OCI-LY7 (cell line): ENCODE results near the gene TMEM164. TPM values are rescaled to one million over a fixed set of nuclear protein-coding genes. Genes with fewer than 3 reads are reported as not detected.

Source experiments
- BruUV-seq: library from RNA; stranded (reverse); fragments of 400-500 nt; replicated peaks from 2 replicates; lab custom pipeline; 2021; lab: Mats Ljungman, UMichigan
- CTCF ChIA-PET: fragments of 300-600 bp; sonication (Branson Sonifier 250); formaldehyde crosslinking; loops from one replicate; lab custom pipeline; 2022; ENCODE audit warnings: antibody characterized with exemption; ENCODE audit not compliant: unreplicated experiment; lab: Charles Lee
- POLR2A ChIA-PET: fragments of 300-600 bp; sonication (Branson Sonifier 250); formaldehyde crosslinking; loops from one replicate; lab custom pipeline; 2022; ENCODE audit warnings: antibody characterized with exemption; lab: Charles Lee
- DNase-seq: peaks from one replicate; pipeline ENCODE4 v3.0.0-alpha.2; 2015; ENCODE audit warnings: low spot score
- H2AFZ ChIP-seq: fragments of 200-600 bp; sonication (generic), shearing (Covaris generic); 2 replicates; pipeline ENCODE4 v1.6.1; 2014; ENCODE audit warnings: mild to moderate bottlenecking, antibody characterized with exemption, low read length, moderate library complexity
- H3K27ac ChIP-seq: fragments of 200-600 bp; sonication (generic); 2 replicates; pipeline ENCODE4 v1.5.1; 2014; ENCODE audit warnings: mixed run types, low read depth, mild to moderate bottlenecking, moderate library complexity, low read length, inconsistent platforms; ENCODE audit not compliant: poor library complexity, severe bottlenecking
- H3K36me3 ChIP-seq: fragments of 200-600 bp; sonication (generic); 2 replicates; pipeline ENCODE4 v1.6.1; 2014; ENCODE audit warnings: mild to moderate bottlenecking, antibody characterized with exemption, low read length, moderate library complexity, mixed read lengths; ENCODE audit not compliant: insufficient read depth
- H3K4me1 ChIP-seq: fragments of 200-600 bp; sonication (generic); 2 replicates; pipeline ENCODE4 v1.5.1; 2014; ENCODE audit warnings: mild to moderate bottlenecking, low read length; ENCODE audit not compliant: insufficient read depth, poor library complexity, severe bottlenecking
- H3K4me2 ChIP-seq: fragments of 200-600 bp; sonication (generic); 2 replicates; pipeline ENCODE4 v1.6.1; 2014; ENCODE audit warnings: mild to moderate bottlenecking, low read length
- H3K4me3 ChIP-seq: fragments of 200-600 bp; sonication (generic); 2 replicates; pipeline ENCODE4 v1.5.1; 2014; ENCODE audit warnings: mild to moderate bottlenecking, low read depth, low read length; ENCODE audit not compliant: poor library complexity, severe bottlenecking
- H3K79me2 ChIP-seq: fragments of 200-600 bp; sonication (generic); 2 replicates; pipeline ENCODE4 v1.6.1; 2016; ENCODE audit warnings: low read depth, mild to moderate bottlenecking, low read length, moderate library complexity, mixed read lengths; ENCODE audit not compliant: insufficient read depth
- H3K9me2 ChIP-seq: fragments of 200-600 bp; sonication (generic); 2 replicates; pipeline ENCODE4 v1.6.1; 2016; ENCODE audit warnings: mild to moderate bottlenecking, low read length, mixed read lengths; ENCODE audit not compliant: insufficient read depth
- H3K9me3 ChIP-seq: fragments of 200-600 bp; sonication (generic); 2 replicates; pipeline ENCODE4 v1.6.1; 2014; ENCODE audit warnings: mild to moderate bottlenecking, mixed run types, low read length, mixed read lengths
- H4K20me1 ChIP-seq: fragments of 200-600 bp; sonication (generic); 2 replicates; pipeline ENCODE4 v1.6.1; 2014; ENCODE audit warnings: mild to moderate bottlenecking, antibody characterized with exemption, low read length, moderate library complexity, mixed read lengths; ENCODE audit not compliant: insufficient read depth
- EZH2phosphoT487 ChIP-seq: fragments of 200-600 bp; sonication (generic); IDR thresholded peaks from 2 replicates; pipeline ENCODE4 v1.6.1; 2018; ENCODE audit warnings: low read depth, borderline replicate concordance, mild to moderate bottlenecking, mixed run types, antibody characterized with exemption, low read length, moderate library complexity, mixed read lengths
- intact Hi-C: fragments of 100-400 bp; cut with micrococcal nuclease; formaldehyde crosslinking; loops from one replicate; pipeline ENCODE4 v1.10.0; 2022; ENCODE audit not compliant: unreplicated experiment
- total RNA-seq, 2 experiments: library from RNA; depleted of rRNA in 1 of 2; stranded (reverse); fragments of >200 nt in 1 of 2; shearing (Covaris generic) in 1 of 2; gene quantifications; 2 replicates each; pipeline ENCODE4 v1.2.3, GENCODE V29; 2014 to 2022
- TF ChIP-seq, protein P1 (sequence below): fragments of 200-600 bp; sonication (generic); conservative IDR thresholded peaks from 2 replicates; pipeline ENCODE4 v1.5.1; 2014; ENCODE audit warnings: mild to moderate bottlenecking, antibody characterized with exemption, low read length, moderate library complexity, mixed read lengths

Gene TMEM164
- total RNA-seq, 2 experiments from 2014 or later = 7.2 to 11.1 TPM

DNA sequence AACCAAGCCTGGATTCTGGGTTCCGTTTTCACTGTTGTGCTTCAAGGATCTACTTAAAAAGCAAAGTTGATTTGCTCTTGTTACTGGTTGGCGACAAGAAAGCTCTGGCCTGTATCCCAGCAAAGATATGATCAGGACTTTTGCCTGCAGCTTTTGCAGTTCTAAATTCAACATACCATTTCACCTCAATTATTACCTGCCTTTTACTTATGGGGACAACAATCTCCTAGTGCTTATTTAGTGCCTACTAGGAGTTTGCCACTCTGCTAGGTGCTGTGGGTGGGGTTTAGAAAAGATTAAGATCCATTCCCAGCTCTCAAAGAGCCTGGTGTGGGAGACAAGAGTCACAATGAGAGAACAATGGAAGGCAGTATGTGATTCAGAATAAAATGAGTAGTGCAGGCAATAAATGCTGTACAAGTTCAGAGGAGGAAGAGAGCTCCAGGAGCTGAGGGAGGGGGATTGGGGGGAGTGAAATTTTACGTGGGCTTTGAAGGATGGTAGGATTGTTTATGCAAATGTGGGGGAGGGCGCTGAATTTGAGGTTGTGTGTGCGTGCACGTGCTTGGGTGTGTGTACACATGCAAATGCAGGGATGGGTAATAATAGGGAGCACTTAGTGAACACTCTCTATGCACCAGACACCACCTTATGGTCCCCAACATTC lies 5.0 kb upstream of the TMEM164 start:
- H3K4me1 ChIP-seq = peaks cover 6% of the 10 kb centered on the region
- BruUV-seq = no TSS peak
- DNase-seq = no peak
- no peaks in the 10 kb centered on the region for H3K36me3 ChIP-seq
- ChIA-PET POLR2A (no interaction called here), CTCF (no interaction called here)
- TF ChIP-seq, protein P1, sequence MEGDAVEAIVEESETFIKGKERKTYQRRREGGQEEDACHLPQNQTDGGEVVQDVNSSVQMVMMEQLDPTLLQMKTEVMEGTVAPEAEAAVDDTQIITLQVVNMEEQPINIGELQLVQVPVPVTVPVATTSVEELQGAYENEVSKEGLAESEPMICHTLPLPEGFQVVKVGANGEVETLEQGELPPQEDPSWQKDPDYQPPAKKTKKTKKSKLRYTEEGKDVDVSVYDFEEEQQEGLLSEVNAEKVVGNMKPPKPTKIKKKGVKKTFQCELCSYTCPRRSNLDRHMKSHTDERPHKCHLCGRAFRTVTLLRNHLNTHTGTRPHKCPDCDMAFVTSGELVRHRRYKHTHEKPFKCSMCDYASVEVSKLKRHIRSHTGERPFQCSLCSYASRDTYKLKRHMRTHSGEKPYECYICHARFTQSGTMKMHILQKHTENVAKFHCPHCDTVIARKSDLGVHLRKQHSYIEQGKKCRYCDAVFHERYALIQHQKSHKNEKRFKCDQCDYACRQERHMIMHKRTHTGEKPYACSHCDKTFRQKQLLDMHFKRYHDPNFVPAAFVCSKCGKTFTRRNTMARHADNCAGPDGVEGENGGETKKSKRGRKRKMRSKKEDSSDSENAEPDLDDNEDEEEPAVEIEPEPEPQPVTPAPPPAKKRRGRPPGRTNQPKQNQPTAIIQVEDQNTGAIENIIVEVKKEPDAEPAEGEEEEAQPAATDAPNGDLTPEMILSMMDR = no peak
- TF ChIP-seq EZH2phosphoT487 = no peak
- no peak overlapping the region for H2AFZ ChIP-seq
- H3K9me3 ChIP-seq = no peaks in the 10 kb centered on the region
- no peak overlapping the region for H3K4me2 ChIP-seq
- H3K27ac ChIP-seq = no peak overlapping the region
- no peaks in the 10 kb centered on the region for H3K9me2 ChIP-seq
- no peak overlapping the region for H3K4me3 ChIP-seq
- intact Hi-C loops = no loop called here
- no peaks in the 10 kb centered on the region for H3K79me2 ChIP-seq
- no peaks in the 10 kb centered on the region for H4K20me1 ChIP-seq

DNA sequence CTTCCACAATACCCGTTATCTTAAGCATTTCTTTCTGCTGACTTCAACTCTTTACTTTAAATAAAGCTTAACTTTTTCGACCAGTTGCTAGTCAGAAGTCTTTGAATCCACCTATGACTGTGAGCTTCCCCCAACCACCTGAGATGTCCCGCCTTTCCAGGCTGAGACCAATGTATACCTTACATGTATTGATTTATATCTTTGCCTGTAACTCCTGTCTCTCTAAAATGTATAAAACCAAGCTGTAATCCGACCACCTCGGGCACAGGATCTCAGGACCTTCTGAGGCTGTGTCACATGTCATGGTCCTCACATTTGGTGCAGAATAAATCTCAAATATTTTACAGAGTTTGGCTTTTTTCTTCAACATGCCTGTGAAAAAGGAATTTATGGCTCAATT lies 2.9 kb upstream of the TMEM164 start:
- Histone ChIP-seq H3K36me3 (no peaks in the 10 kb centered on the region), H3K4me2 (no peak overlapping the region), H3K79me2 (no peaks in the 10 kb centered on the region), H3K27ac (no peak overlapping the region), H3K4me1 (peaks cover 6% of the 10 kb centered on the region), H4K20me1 (no peaks in the 10 kb centered on the region), H2AFZ (no peak overlapping the region), H3K4me3 (no peak overlapping the region), H3K9me3 (no peaks in the 10 kb centered on the region), H3K9me2 (no peaks in the 10 kb centered on the region)
- no peak for DNase-seq
- TF ChIP-seq, protein P1 = no peak
- TF ChIP-seq EZH2phosphoT487 = no peak
- CTCF ChIA-PET = no interaction called here
- POLR2A ChIA-PET = no interaction called here
- no TSS peak for BruUV-seq
- intact Hi-C loops = no loop called here
